Measurements from ENCODE around the gene CCDC33. TPM values are rescaled to one million over a fixed set of nuclear protein-coding genes. Genes with fewer than 3 reads are reported as not detected.

The CCDC33 gene
- total RNA-seq, 2 experiments from 2014 or later: not detected

DNA sequence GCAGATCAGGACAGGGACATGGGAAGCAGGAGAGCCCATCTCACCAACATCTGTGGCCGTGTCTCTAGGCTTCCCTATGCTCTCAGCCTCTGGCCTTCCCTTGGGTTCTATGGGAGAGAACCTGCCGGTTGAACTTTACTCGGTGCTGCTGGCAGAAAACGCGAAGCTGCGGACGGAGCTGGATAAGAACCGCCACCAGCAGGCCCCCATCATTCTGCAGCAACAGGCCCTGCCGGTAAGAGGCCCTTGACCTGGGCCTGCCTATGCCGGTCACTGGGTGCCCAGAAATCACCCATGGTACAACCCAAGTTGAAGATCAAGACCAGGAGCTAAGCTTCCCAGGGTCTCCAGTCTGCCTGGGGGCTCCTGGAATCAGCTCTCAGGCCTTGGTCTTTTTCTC, 96.5 kb downstream of the CCDC33 start:
- Mint-ChIP-seq H3K27me3 (no peaks in the 10 kb centered on the region), H3K9me3 (no peaks in the 10 kb centered on the region), H3K36me3 (ENCODE audit: low read depth) (no peaks in the 10 kb centered on the region), H3K27ac (no peak overlapping the region), H3K4me3 (no peak overlapping the region), H3K4me1 (peaks cover 6% of the 10 kb centered on the region)
- POLR2A ChIA-PET: no interaction called here
- CTCF ChIA-PET: no interaction called here
- DNase-seq: no peak

DNA sequence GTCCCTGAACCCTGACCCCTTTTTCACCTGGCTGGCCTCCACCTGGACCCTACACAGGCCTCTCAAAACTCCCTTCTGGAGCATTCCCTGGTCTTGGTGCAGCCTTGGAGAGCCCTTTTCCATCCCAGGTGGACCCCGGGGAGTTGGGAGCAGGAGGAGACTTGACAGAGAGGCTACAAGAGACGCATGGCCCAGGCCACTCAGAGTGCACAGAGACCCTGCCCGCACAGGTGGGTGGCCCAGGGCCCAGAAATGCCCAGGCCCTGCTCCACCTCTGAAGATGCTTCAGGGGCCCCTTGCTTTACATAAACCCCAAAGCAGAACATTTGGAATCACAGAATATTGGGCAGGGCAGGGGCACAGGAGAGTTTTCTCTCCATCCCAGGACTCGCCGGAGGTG, 97.0 kb downstream of the CCDC33 start:
- ChIA-PET CTCF (no interaction called here), POLR2A (no interaction called here)
- H3K4me1 Mint-ChIP-seq: peaks cover 6% of the 10 kb centered on the region
- H3K4me3 Mint-ChIP-seq: no peak overlapping the region
- H3K36me3 Mint-ChIP-seq (ENCODE audit: low read depth): no peaks in the 10 kb centered on the region
- no peaks in the 10 kb centered on the region for H3K27me3 Mint-ChIP-seq
- H3K27ac Mint-ChIP-seq: no peak overlapping the region
- no peak for DNase-seq
- no peaks in the 10 kb centered on the region for H3K9me3 Mint-ChIP-seq

DNA sequence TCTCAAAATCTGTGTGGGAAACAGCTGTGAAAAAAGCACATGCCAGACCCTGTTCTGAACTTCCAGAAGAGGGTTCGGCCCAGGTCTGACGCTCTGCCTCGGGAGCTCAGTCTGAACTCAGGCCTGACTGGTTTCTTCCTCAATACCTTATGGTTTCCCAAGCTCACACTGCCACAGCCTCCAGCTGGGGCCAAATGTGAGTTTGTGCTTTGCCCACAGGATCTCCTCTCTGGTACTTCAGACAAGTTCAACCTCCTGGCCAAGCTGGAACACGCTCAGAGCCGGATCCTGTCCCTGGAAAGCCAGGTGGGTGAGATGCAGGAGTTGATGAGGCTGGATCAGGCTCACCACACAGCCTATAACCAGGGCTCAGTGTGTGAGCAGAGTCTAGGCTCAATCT, 97.5 kb downstream of the CCDC33 start:
- Mint-ChIP-seq H3K27me3 (no peaks in the 10 kb centered on the region), H3K36me3 (ENCODE audit: low read depth) (no peaks in the 10 kb centered on the region), H3K27ac (no peak overlapping the region), H3K4me3 (no peak overlapping the region), H3K9me3 (no peaks in the 10 kb centered on the region), H3K4me1 (peaks cover 2% of the 10 kb centered on the region)
- POLR2A ChIA-PET: no interaction called here
- no peak for DNase-seq
- CTCF ChIA-PET: no interaction called here

DNA sequence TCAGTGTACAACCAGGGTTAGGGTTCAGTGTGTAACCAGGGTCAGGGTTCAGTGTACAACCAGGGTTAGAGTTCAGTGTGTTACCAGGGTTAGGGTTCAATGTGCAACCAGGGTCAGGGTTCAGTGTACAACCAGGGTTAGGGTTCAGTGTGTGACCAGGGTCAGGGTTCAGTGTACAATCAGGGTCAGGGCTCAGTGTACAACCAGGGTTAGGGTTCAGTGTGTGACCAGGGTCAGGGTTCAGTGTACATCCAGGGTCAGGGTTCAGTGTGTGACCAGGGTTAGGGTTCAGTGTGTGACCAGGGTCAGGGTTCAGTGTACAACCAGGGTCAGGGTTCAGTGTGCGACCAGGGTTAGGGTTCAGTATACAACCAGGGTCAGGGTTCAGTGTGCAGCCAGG, 98.0 kb downstream of the CCDC33 start:
- H3K27me3 Mint-ChIP-seq: no peaks in the 10 kb centered on the region
- H3K36me3 Mint-ChIP-seq (ENCODE audit: low read depth): no peaks in the 10 kb centered on the region
- DNase-seq: no peak
- ChIA-PET POLR2A (no interaction called here), CTCF (no interaction called here)
- no peak overlapping the region for H3K27ac Mint-ChIP-seq
- H3K9me3 Mint-ChIP-seq: no peaks in the 10 kb centered on the region
- H3K4me1 Mint-ChIP-seq: no peaks in the 10 kb centered on the region
- no peak overlapping the region for H3K4me3 Mint-ChIP-seq

DNA sequence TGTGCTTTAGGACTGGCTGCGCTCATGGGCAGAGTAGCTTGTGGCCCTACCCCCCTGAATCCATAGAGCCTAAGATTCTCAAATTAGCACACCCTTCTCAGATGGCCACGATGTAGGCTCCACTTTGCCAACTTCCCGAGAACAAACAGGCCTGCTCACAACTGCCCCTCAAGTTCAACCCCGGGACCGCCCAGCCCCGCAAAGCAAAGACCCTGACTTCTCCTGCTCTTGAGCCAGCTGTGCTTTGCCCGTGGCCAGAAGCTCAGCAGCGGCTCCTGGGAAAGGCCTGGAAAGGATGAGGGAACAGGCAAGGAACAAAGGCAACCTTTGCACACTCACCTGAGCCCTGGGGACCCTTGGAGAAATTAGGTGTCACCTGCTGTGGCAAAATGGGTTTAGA, 99.3 kb downstream of the CCDC33 start:
- no peaks in the 10 kb centered on the region for H3K27me3 Mint-ChIP-seq
- no peak for DNase-seq
- H3K4me3 Mint-ChIP-seq: no peak overlapping the region
- no peaks in the 10 kb centered on the region for H3K4me1 Mint-ChIP-seq
- POLR2A ChIA-PET: no interaction called here
- no peak overlapping the region for H3K27ac Mint-ChIP-seq
- CTCF ChIA-PET: no interaction called here
- no peaks in the 10 kb centered on the region for H3K9me3 Mint-ChIP-seq
- H3K36me3 Mint-ChIP-seq (ENCODE audit: low read depth): no peaks in the 10 kb centered on the region

DNA sequence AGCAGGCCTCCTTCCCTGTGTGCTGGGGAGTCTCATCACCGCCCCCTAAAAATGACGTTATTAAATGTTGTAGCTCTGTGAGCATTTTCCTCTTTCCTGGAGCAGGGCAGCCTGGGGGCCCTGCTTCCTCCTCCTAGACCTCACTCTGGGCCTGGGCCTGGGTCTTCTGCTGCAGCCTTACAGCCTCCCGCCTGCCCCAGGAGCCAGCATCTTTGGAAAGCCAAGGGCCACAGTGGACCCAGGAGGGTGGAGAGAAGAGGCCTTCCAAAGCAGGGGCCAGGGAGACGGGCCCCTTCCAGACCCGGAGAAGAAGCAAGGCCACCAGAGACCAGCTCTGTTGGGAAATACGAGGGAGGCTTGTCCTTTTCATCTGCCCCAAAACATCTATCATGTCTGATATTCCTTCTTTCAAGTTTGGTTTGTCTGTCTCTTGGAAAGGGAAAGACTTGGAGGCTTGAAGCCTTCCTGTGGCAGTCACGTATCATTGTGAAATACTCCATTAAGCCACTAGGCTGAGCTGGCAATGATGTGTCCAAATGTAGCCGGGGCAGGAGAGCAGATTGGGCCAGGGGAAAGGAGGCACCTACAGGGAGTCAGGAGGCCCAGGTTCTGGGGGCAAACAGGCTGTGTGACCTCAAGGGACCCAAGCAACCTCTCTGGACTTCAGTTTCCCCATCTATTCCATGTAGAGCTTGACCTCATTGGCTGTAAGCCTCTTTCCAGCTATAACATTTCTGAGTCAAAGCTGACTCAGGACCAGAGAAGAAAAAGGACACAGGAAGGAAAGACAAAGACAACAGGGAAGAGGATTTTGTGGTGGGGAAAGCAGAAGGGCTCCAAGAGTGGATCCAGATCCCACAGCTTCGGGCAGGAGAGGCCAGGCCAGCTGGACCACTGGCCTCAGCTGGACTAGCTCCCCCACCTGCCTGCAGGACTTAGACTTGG, 100.2 kb downstream of the CCDC33 start:
- POLR2A ChIA-PET: no interaction called here
- H3K9me3 Mint-ChIP-seq: no peaks in the 10 kb centered on the region
- no peak overlapping the region for H3K4me3 Mint-ChIP-seq
- H3K4me1 Mint-ChIP-seq: no peaks in the 10 kb centered on the region
- CTCF ChIA-PET: no interaction called here
- peaks cover 5% of the 10 kb centered on the region for H3K27me3 Mint-ChIP-seq
- no peaks in the 10 kb centered on the region for H3K36me3 Mint-ChIP-seq (ENCODE audit: low read depth)
- no peak for DNase-seq
- no peak overlapping the region for H3K27ac Mint-ChIP-seq

GRCh38 chr15:74337146-74337545, 101.0 kb downstream of the CCDC33 start:
- DNase-seq: no peak
- Mint-ChIP-seq H3K27ac (no peak overlapping the region), H3K27me3 (peaks cover 7% of the 10 kb centered on the region), H3K4me1 (no peaks in the 10 kb centered on the region), H3K9me3 (no peaks in the 10 kb centered on the region), H3K36me3 (ENCODE audit: low read depth) (no peaks in the 10 kb centered on the region), H3K4me3 (no peak overlapping the region)
- CTCF ChIA-PET: no interaction called here
- POLR2A ChIA-PET: no interaction called here

- no peak overlapping the region for H3K4me3 Mint-ChIP-seq
- ChIA-PET POLR2A (no interaction called here), CTCF (no interaction called here)
- no peaks in the 10 kb centered on the region for H3K36me3 Mint-ChIP-seq (ENCODE audit: low read depth)
- no peaks in the 10 kb centered on the region for H3K9me3 Mint-ChIP-seq
- no peaks in the 10 kb centered on the region for H3K4me1 Mint-ChIP-seq
- H3K27ac Mint-ChIP-seq: no peak overlapping the region
- DNase-seq: no peak
- H3K27me3 Mint-ChIP-seq: peaks cover 7% of the 10 kb centered on the region
These were observed 101.6 kb downstream of the CCDC33 start for GRCh38 chr15:74337607-74338211.

- Mint-ChIP-seq H3K4me3 (no peak overlapping the region), H3K27ac (no peak overlapping the region), H3K9me3 (no peaks in the 10 kb centered on the region), H3K36me3 (ENCODE audit: low read depth) (no peaks in the 10 kb centered on the region), H3K27me3 (peaks cover 7% of the 10 kb centered on the region), H3K4me1 (no peaks in the 10 kb centered on the region)
- ChIA-PET POLR2A (no interaction called here), CTCF (no interaction called here)
- DNase-seq: no peak
These were observed 102.5 kb downstream of the CCDC33 start for GRCh38 chr15:74338676-74339075.

DNA sequence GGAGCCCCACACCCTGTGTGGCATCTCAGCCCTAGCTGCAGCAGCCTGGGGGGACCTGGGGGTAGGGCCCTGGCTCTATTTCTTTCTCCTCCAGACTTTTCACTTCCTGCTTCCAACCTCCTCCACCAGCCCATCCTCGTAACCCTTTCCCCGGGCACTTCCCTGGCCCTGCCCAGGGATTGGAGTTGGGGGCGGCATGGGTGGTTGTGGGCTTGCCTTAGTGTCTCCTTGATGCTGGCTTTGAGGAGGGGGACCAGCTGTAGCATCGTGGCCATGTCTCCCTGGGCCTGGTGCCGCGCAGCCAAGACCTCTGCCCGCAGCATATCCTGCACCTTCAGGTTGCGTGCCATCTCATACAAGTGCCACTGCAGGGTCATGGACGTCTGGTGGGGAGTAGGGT, 103.2 kb downstream of the CCDC33 start:
- no peaks in the 10 kb centered on the region for H3K4me1 Mint-ChIP-seq
- H3K9me3 Mint-ChIP-seq: no peaks in the 10 kb centered on the region
- no peak overlapping the region for H3K4me3 Mint-ChIP-seq
- no peak for DNase-seq
- no peaks in the 10 kb centered on the region for H3K36me3 Mint-ChIP-seq (ENCODE audit: low read depth)
- no peak overlapping the region for H3K27ac Mint-ChIP-seq
- peaks cover 7% of the 10 kb centered on the region for H3K27me3 Mint-ChIP-seq
- POLR2A ChIA-PET: no interaction called here
- CTCF ChIA-PET: no interaction called here

- Mint-ChIP-seq H3K4me1 (no peaks in the 10 kb centered on the region), H3K4me3 (no peak overlapping the region), H3K36me3 (ENCODE audit: low read depth) (no peaks in the 10 kb centered on the region), H3K27me3 (peaks cover 7% of the 10 kb centered on the region), H3K9me3 (no peaks in the 10 kb centered on the region), H3K27ac (no peak overlapping the region)
- ChIA-PET CTCF (interaction anchor here (0.6 kb wide), 1 partner anchor 1308 kb away, joined by 4 read pairs; the partner anchor contains the start of gene SNX33), POLR2A (no interaction called here)
- DNase-seq: no peak
These were observed 104.0 kb downstream of the CCDC33 start for GRCh38 chr15:74340150-74340549.

DNA sequence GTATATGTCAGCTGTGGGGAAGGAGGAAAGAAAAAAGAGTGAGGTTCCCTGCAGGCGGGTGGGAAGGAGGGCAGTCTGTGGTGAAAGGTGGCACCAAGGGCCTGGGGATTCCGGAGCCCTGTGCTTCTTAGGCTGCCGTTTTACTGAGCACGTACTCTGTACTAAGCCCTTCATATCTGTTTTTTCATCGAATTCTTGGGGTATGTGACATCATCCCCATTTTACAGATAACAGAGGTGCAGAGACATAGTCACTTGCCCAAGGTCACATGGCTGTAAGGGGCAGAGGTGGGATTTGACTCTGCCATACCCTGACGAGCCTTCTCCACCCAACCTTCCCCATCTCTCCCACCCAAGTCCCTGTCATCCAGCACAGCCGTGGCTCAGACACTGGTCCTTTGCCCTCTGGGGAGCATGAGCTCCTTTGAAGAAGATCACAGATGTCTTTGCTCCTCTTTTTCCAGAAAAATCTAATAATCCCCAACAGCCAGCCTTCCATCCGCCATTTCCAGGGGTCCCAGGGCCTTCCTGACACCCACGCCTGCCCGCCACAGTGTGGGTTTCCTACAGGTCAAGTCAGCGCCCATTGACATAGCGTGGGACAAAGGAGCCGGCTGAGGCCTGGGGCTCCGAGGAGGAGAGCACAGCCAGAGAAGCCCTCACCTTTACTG, 107.1 kb downstream of the CCDC33 start:
- Mint-ChIP-seq H3K4me3 (no peak overlapping the region), H3K36me3 (ENCODE audit: low read depth) (no peaks in the 10 kb centered on the region), H3K27me3 (peaks cover 13% of the 10 kb centered on the region), H3K9me3 (no peaks in the 10 kb centered on the region), H3K4me1 (no peaks in the 10 kb centered on the region), H3K27ac (no peak overlapping the region)
- POLR2A ChIA-PET: no interaction called here
- no peak for DNase-seq
- CTCF ChIA-PET: no interaction called here

- ChIA-PET CTCF (no interaction called here), POLR2A (no interaction called here)
- Mint-ChIP-seq H3K4me1 (no peaks in the 10 kb centered on the region), H3K9me3 (no peaks in the 10 kb centered on the region), H3K27me3 (peaks cover 13% of the 10 kb centered on the region), H3K36me3 (ENCODE audit: low read depth) (no peaks in the 10 kb centered on the region), H3K27ac (no peak overlapping the region), H3K4me3 (no peak overlapping the region)
- DNase-seq: no peak
These were observed 107.6 kb downstream of the CCDC33 start for GRCh38 chr15:74343797-74344127.

DNA sequence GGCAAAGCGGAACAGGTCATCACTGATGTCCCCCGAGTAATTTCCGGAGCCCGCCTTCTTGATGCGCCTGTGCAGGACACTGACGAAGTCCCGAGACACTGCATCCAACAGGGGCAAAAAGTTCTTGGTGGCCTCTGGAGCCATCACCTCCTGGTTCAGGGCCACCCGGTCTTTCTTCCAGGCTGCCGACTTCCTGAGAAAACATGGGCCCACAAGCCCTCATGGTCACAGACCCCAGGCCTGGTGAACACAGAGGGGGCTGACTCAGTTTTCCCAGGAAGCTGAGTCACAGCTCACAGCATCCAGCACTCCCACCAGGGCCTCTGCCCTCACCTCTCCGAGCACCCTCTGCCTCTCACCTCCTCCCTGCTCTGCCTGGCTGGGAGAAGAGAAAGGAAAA, 108.9 kb downstream of the CCDC33 start:
- Mint-ChIP-seq H3K9me3 (no peaks in the 10 kb centered on the region), H3K4me1 (no peaks in the 10 kb centered on the region), H3K27ac (no peak overlapping the region), H3K36me3 (ENCODE audit: low read depth) (no peaks in the 10 kb centered on the region), H3K27me3 (peaks cover 13% of the 10 kb centered on the region), H3K4me3 (no peak overlapping the region)
- DNase-seq: no peak
- ChIA-PET POLR2A (no interaction called here), CTCF (no interaction called here)

All from activated CD4-positive, alpha-beta memory T cell treated with anti-CD3 and anti-CD28 coated beads, Interleukin-2, amount 10 ng/mL, durations not matched to agents 7 days and 5 days (primary cell).